ENCODE measurements around the gene PLD6.

PLD6 gene

GRCh38 chr17:17217995-17218394, 11.9 kb upstream of the PLD6 start:
- no peak for TF ChIP-seq CTCF (conservative IDR thresholded peaks at IDR 0.05; ENCODE audit: control insufficient read depth, insufficient read depth, low read depth, low read length)
- H3K4me3 ChIP-seq (ENCODE audit: control insufficient read depth, low read depth, low read length) = no peak overlapping the region
- no peak for DNase-seq (ENCODE audit: low read depth)

- H3K4me3 ChIP-seq (ENCODE audit: control insufficient read depth, low read depth, low read length) = no peak overlapping the region
- DNase-seq (ENCODE audit: low read depth) = no peak
- no peak for TF ChIP-seq CTCF (conservative IDR thresholded peaks at IDR 0.05; ENCODE audit: control insufficient read depth, insufficient read depth, low read depth, low read length)
Measured at GRCh38 chr17:17216776-17217175, 10.6 kb upstream of the PLD6 start.

GRCh38 chr17:17216236-17216635, 10.1 kb upstream of the PLD6 start:
- no peak overlapping the region for H3K4me3 ChIP-seq (ENCODE audit: control insufficient read depth, low read depth, low read length)
- no peak for TF ChIP-seq CTCF (conservative IDR thresholded peaks at IDR 0.05; ENCODE audit: control insufficient read depth, insufficient read depth, low read depth, low read length)
- DNase-seq (ENCODE audit: low read depth) = no peak

- TF ChIP-seq CTCF (conservative IDR thresholded peaks at IDR 0.05; ENCODE audit: control insufficient read depth, insufficient read depth, low read depth, low read length) = no peak
- no peak for DNase-seq (ENCODE audit: low read depth)
- no peak overlapping the region for H3K4me3 ChIP-seq (ENCODE audit: control insufficient read depth, low read depth, low read length)
Measured at GRCh38 chr17:17215575-17215974, 9.4 kb upstream of the PLD6 start.

- H3K4me3 ChIP-seq (ENCODE audit: control insufficient read depth, low read depth, low read length) = no peak overlapping the region
- no peak for TF ChIP-seq CTCF (conservative IDR thresholded peaks at IDR 0.05; ENCODE audit: control insufficient read depth, insufficient read depth, low read depth, low read length)
- no peak for DNase-seq (ENCODE audit: low read depth)
Measured at GRCh38 chr17:17214646-17215436, 8.7 kb upstream of the PLD6 start.

- DNase-seq (ENCODE audit: low read depth) = no peak
- TF ChIP-seq CTCF (conservative IDR thresholded peaks at IDR 0.05; ENCODE audit: control insufficient read depth, insufficient read depth, low read depth, low read length) = no peak
- H3K4me3 ChIP-seq (ENCODE audit: control insufficient read depth, low read depth, low read length) = no peak overlapping the region
Measured at GRCh38 chr17:17213775-17214174, 7.6 kb upstream of the PLD6 start.

Measured in fibroblast of mammary gland (primary cell).